HCT116 (cell line): ENCODE measurements around the gene EEF1B2. TPM values are rescaled to one million over a fixed set of nuclear protein-coding genes. Genes with fewer than 3 reads are reported as not detected.

Source experiments
- ATAC-seq: fragments of 200-7000 bp; cut with Tn5 transposase; 2 replicates; pipeline ENCODE4 v1.9.1; 2020; ENCODE audit warnings: mild to moderate bottlenecking, moderate library complexity
- BruUV-seq: library from RNA; stranded (reverse); fragments of 400-500 nt; replicated peaks from 2 replicates; lab custom pipeline; 2021; lab: Mats Ljungman, UMichigan
- CTCF ChIA-PET: fragments of 300-600 bp; sonication (Branson Sonifier 250); formaldehyde crosslinking; loops from one replicate; lab custom pipeline; 2021; ENCODE audit warnings: antibody characterized with exemption; lab: Charles Lee
- POLR2A ChIA-PET: fragments of 300-600, 350-600 bp; sonication (Branson Sonifier 250); formaldehyde crosslinking; loops from one replicate; lab custom pipeline; 2021; ENCODE audit warnings: antibody characterized with exemption; lab: Charles Lee
- RAD21 ChIA-PET, 2 experiments: fragments of 300-600 bp; sonication (Branson Sonifier 250); formaldehyde crosslinking; loops; one replicate each; lab custom pipeline; 2023; ENCODE audit warnings: low total read pairs in 2 of 2; ENCODE audit not compliant: uncharacterized antibody in 2 of 2, unreplicated experiment in 2 of 2, low non-redundant PET in 1 of 2; lab: Charles Lee
- DNase-seq: peaks from one replicate; pipeline ENCODE4 v3.0.0-alpha.2; 2010; ENCODE audit warnings: low read depth, low spot score
- H2AFZ ChIP-seq: fragments of 200-600 bp; shearing (Covaris generic), sonication (generic); 2 replicates; pipeline ENCODE4 v1.6.1; 2017; ENCODE audit warnings: low read depth, mixed run types, mixed read lengths, antibody characterized with exemption, low read length; ENCODE audit not compliant: poor library complexity, severe bottlenecking
- H3K27ac ChIP-seq: 2 replicates; pipeline ENCODE4 v1.5.1; 2012; ENCODE audit warnings: low read depth, low read length
- H3K27me3 ChIP-seq: fragments of 200-600 bp; sonication (generic); 2 replicates; pipeline ENCODE4 v1.6.1; 2016; ENCODE audit warnings: mixed run types, low read length, mixed read lengths; ENCODE audit not compliant: insufficient read depth
- H3K36me3 ChIP-seq, 2 experiments: fragments of 200-500 bp in 1 of 2; fragments of 200-600 bp in 1 of 2; sonication (Bioruptor generic) in 1 of 2; sonication (generic) in 1 of 2; 2 replicates each; pipeline versions ENCODE4 v1.5.1 to v1.6.1; 2014 to 2016; ENCODE audit warnings: low read length in 2 of 2, inconsistent platforms in 1 of 2, mixed read lengths in 1 of 2, mixed run types in 1 of 2; ENCODE audit not compliant: insufficient read depth in 2 of 2, control insufficient read depth in 1 of 2
- H3K4me1 ChIP-seq, 2 experiments: fragments of 200-600 bp in 1 of 2; sonication (generic) in 1 of 2; 2 replicates each; pipeline versions ENCODE4 v1.5.1 to v1.6.1; 2012 to 2017; ENCODE audit warnings: low read length in 2 of 2, inconsistent platforms in 1 of 2, mild to moderate bottlenecking in 1 of 2, mixed read lengths in 1 of 2, mixed run types in 1 of 2, moderate library complexity in 1 of 2; ENCODE audit not compliant: insufficient read depth in 2 of 2, control insufficient read depth in 1 of 2
- H3K4me2 ChIP-seq: fragments of 200-600 bp; sonication (generic); 2 replicates; pipeline ENCODE4 v1.6.1; 2017; ENCODE audit warnings: mixed run types, low read length, mixed read lengths
- H3K4me3 ChIP-seq, 2 experiments: fragments of 200-600 bp in 1 of 2; sonication (generic) in 1 of 2; replicated peaks in 1 of 2; 2 replicates each; pipeline ENCODE4 v1.5.1; 2011 to 2016; ENCODE audit warnings: low read length in 2 of 2, control low read depth in 1 of 2, low read depth in 1 of 2, mild to moderate bottlenecking in 1 of 2, mixed read lengths in 1 of 2, mixed run types in 1 of 2
- H3K79me2 ChIP-seq: fragments of 200-600 bp; sonication (generic); 2 replicates; pipeline ENCODE4 v1.6.1; 2017; ENCODE audit warnings: mild to moderate bottlenecking, mixed run types, low read length, moderate library complexity, mixed read lengths; ENCODE audit not compliant: insufficient read depth
- H3K9ac ChIP-seq: fragments of 200-600 bp; sonication (generic); 2 replicates; pipeline ENCODE4 v1.6.1; 2016; ENCODE audit warnings: low read length, mixed read lengths
- H3K9me2 ChIP-seq: fragments of 200-600 bp; sonication (generic), shearing (Covaris generic); 2 replicates; pipeline ENCODE4 v1.6.1; 2017; ENCODE audit warnings: mixed run types, mild to moderate bottlenecking, moderate library complexity; ENCODE audit not compliant: insufficient read depth
- H3K9me3 ChIP-seq, 2 experiments: fragments of 200-500 bp in 1 of 2; fragments of 200-600 bp in 1 of 2; sonication (Bioruptor generic) in 1 of 2; sonication (generic) in 1 of 2; 2 replicates each; pipeline ENCODE4 v1.6.1; 2014 to 2017; ENCODE audit warnings: low read length in 2 of 2, mixed read lengths in 2 of 2, inconsistent platforms in 1 of 2, low read depth in 1 of 2, mild to moderate bottlenecking in 1 of 2, mixed run types in 1 of 2, moderate library complexity in 1 of 2; ENCODE audit not compliant: control insufficient read depth in 1 of 2, insufficient read depth in 1 of 2
- H4K20me1 ChIP-seq: fragments of 200-600 bp; sonication (generic), shearing (Covaris generic); 2 replicates; pipeline ENCODE4 v1.6.1; 2017; ENCODE audit warnings: mixed run types, mild to moderate bottlenecking, moderate library complexity; ENCODE audit not compliant: insufficient read depth
- EGR1 ChIP-seq: IDR thresholded peaks from 2 replicates; pipeline ENCODE4 v1.6.1; 2012; ENCODE audit warnings: low read depth
- EZH2 ChIP-seq: fragments of 200-600 bp; sonication (generic); IDR thresholded peaks from 2 replicates; pipeline ENCODE4 v1.6.1; 2017; ENCODE audit warnings: antibody characterized with exemption, mixed run types
- POLR2AphosphoS5 ChIP-seq: IDR thresholded peaks from 2 replicates; pipeline ENCODE4 v1.6.1; 2011; ENCODE audit warnings: mild to moderate bottlenecking, low read depth, low read length, moderate library complexity
- RAD21 ChIP-seq: IDR thresholded peaks from 2 replicates; pipeline ENCODE4 v1.6.1; 2012; ENCODE audit warnings: low read depth, mild to moderate bottlenecking
- REST ChIP-seq: IDR thresholded peaks from 2 replicates; pipeline ENCODE4 v1.6.1; 2012; ENCODE audit warnings: low read depth
- SP1 ChIP-seq: IDR thresholded peaks from 2 replicates; pipeline ENCODE4 v1.6.1; 2012; ENCODE audit warnings: low read depth
- YY1 ChIP-seq: IDR thresholded peaks from 2 replicates; pipeline ENCODE4 v1.6.1; 2011; ENCODE audit warnings: low read length, low read depth, moderate library complexity, mild to moderate bottlenecking; ENCODE audit not compliant: insufficient replicate concordance; ENCODE audit errors: extremely low read depth
- ZNF274 ChIP-seq: fragments of 200-500 bp; sonication (Bioruptor generic); IDR thresholded peaks from 2 replicates; pipeline ENCODE4 v1.6.1; 2014; ENCODE audit warnings: mild to moderate bottlenecking, low read depth, low read length, inconsistent platforms
- intact Hi-C: fragments of 100-400 bp; cut with micrococcal nuclease; formaldehyde crosslinking; loops from 2 replicates; pipeline ENCODE4 v1.10.0; 2022
- total RNA-seq: library from RNA; stranded (reverse); gene quantifications from one replicate; pipeline ENCODE4 v1.2.1, GENCODE V29; 2021; ENCODE audit not compliant: unreplicated experiment
- TF ChIP-seq, protein P1 (sequence below): IDR thresholded peaks from 2 replicates; pipeline ENCODE4 v1.6.1; 2012
- TF ChIP-seq, protein P2 (sequence below), 3 experiments: fragments of 200-600 bp in 1 of 3; sonication (generic) in 1 of 3; IDR thresholded peaks in 2 of 3; conservative IDR thresholded peaks in 1 of 3; 2 replicates each; pipeline ENCODE4 v1.5.1; 2012 to 2017; ENCODE audit warnings: low read depth in 2 of 3, low read length in 2 of 3, antibody characterized with exemption in 1 of 3, borderline replicate concordance in 1 of 3, control low read depth in 1 of 3, mild to moderate bottlenecking in 1 of 3, mixed read lengths in 1 of 3, mixed run types in 1 of 3, moderate library complexity in 1 of 3; ENCODE audit not compliant: insufficient read depth in 1 of 3
- TF ChIP-seq, protein P3 (sequence below): IDR thresholded peaks from 2 replicates; pipeline ENCODE4 v1.6.1; 2011; ENCODE audit warnings: mild to moderate bottlenecking, low read length, moderate library complexity; ENCODE audit not compliant: insufficient replicate concordance; ENCODE audit errors: extremely low read depth

EEF1B2 gene
- total RNA-seq, 1 experiment from 2014 or later, result 985 TPM

DNA sequence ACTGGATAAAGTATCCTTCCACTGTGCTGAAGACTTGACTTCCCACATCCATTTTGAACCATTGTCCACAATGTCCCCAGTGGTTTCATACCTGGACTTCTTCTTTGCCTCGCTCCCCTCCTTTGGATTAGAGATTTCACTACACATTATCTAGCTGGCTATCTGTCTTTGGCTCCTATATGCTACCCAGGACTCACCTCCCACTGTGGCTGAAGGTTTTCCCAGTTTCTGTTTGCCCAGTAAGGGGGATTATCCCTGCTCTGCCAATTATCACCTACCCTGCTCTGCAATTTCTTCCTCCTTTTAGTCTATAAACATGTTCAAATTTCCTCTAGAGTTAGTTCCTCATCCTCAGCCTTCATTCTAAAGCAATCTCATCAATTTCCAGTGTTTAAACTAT lies 9.5 kb upstream of the EEF1B2 start:
- no peak overlapping the region for H2AFZ ChIP-seq
- H3K4me3 ChIP-seq, result no peak overlapping the region
- H3K27ac ChIP-seq, result no peak overlapping the region
- RAD21 ChIA-PET, result no interaction called here
- ATAC-seq (no peak), DNase-seq (no peak)
- no peaks in the 10 kb centered on the region for H3K4me1 ChIP-seq
- H3K79me2 ChIP-seq, result peaks cover 31% of the 10 kb centered on the region
- H3K9ac ChIP-seq, result no peak overlapping the region
- no peaks in the 10 kb centered on the region for H4K20me1 ChIP-seq
- no peaks in the 10 kb centered on the region for H3K27me3 ChIP-seq
- CTCF ChIA-PET, result no interaction called here
- H3K9me2 ChIP-seq, result no peaks in the 10 kb centered on the region
- TF ChIP-seq, protein P1, sequence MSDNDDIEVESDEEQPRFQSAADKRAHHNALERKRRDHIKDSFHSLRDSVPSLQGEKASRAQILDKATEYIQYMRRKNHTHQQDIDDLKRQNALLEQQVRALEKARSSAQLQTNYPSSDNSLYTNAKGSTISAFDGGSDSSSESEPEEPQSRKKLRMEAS, result no peak
- TF ChIP-seq, protein P2, sequence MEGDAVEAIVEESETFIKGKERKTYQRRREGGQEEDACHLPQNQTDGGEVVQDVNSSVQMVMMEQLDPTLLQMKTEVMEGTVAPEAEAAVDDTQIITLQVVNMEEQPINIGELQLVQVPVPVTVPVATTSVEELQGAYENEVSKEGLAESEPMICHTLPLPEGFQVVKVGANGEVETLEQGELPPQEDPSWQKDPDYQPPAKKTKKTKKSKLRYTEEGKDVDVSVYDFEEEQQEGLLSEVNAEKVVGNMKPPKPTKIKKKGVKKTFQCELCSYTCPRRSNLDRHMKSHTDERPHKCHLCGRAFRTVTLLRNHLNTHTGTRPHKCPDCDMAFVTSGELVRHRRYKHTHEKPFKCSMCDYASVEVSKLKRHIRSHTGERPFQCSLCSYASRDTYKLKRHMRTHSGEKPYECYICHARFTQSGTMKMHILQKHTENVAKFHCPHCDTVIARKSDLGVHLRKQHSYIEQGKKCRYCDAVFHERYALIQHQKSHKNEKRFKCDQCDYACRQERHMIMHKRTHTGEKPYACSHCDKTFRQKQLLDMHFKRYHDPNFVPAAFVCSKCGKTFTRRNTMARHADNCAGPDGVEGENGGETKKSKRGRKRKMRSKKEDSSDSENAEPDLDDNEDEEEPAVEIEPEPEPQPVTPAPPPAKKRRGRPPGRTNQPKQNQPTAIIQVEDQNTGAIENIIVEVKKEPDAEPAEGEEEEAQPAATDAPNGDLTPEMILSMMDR (IDR thresholded peaks at IDR 0.05 in 2 of 3, conservative IDR thresholded peaks at IDR 0.05 in 1 of 3; ENCODE audit: borderline replicate concordance in 1 of 3, insufficient read depth in 1 of 3, low read depth in 2 of 3, low read length in 2 of 3), result no peak
- TF ChIP-seq ZNF274 (no peak), REST (no peak), SP1 (no peak), POLR2AphosphoS5 (no peak), EZH2 (no peak), YY1 (no peak), RAD21 (no peak), EGR1 (no peak)
- TF ChIP-seq, protein P3, sequence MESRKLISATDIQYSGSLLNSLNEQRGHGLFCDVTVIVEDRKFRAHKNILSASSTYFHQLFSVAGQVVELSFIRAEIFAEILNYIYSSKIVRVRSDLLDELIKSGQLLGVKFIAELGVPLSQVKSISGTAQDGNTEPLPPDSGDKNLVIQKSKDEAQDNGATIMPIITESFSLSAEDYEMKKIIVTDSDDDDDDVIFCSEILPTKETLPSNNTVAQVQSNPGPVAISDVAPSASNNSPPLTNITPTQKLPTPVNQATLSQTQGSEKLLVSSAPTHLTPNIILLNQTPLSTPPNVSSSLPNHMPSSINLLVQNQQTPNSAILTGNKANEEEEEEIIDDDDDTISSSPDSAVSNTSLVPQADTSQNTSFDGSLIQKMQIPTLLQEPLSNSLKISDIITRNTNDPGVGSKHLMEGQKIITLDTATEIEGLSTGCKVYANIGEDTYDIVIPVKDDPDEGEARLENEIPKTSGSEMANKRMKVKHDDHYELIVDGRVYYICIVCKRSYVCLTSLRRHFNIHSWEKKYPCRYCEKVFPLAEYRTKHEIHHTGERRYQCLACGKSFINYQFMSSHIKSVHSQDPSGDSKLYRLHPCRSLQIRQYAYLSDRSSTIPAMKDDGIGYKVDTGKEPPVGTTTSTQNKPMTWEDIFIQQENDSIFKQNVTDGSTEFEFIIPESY, result no peak
- POLR2A ChIA-PET, result no interaction called here
- H3K4me2 ChIP-seq, result no peak overlapping the region
- peaks cover 24 to 27% of the 10 kb centered on the region in 2 experiments for H3K36me3 ChIP-seq
- no peaks in the 10 kb centered on the region for H3K9me3 ChIP-seq
- intact Hi-C loops, result loop anchor here (10.0 kb wide), 1 partner anchor 145 kb away; no protein-coding TSS in a partner anchor
- BruUV-seq, result no TSS peak
